GM12874 (cell line): Measurements from ENCODE around the gene OR56A1.

Experiments used
- CTCF ChIP-seq: IDR thresholded peaks from 2 replicates; pipeline ENCODE4 v1.5.1; 2011; ENCODE audit warnings: low read depth, mild to moderate bottlenecking, control low read depth, low read length, moderate library complexity; ENCODE audit not compliant: insufficient read depth

OR56A1 gene

DNA sequence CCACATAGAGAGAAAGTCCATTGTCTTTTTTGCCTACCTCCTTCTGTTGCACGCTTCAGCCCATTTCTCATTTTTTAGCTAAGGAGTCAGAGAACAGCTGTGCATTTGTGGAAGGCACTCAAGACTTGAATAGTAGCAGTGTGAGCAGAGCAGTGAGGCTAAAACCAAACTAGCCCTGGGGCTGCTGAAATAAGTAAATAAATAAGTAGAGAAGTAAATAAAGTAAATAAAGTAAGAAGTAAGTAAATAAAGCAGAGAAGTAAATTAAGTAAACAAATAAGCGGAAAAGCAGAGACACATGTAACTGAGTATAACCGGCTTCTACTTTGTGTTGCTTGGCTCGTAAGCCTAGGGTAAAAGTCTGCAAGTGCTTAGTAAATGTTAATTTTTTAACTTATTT, 41.4 kb downstream of the OR56A1 start:
- no peak for TF ChIP-seq CTCF

DNA sequence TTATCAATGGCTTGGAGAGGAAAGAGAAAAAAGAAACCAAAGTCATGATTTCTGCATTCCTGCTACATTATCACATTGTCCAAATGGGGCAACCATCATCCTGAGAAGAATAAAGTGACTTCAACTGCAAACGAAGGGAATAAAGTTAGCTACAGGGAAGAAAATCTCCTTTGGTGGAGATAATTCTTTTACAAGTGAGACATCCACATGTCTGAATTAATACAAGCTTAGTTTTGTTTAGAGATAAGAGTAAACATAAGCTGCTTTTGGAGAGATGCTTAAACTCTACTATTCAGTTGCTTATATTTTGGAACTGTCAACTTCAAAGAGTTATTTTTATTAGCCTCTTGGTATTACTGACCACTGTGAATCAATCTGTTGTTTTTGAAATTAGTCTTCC, 43.7 kb downstream of the OR56A1 start, which contains the start of gene OR52L1:
OR52L1 (minus strand) TSS at position 101 of the 400 bp plus-strand sequence; CDS start at position 46, 55 bp downstream.
- no peak for TF ChIP-seq CTCF

DNA sequence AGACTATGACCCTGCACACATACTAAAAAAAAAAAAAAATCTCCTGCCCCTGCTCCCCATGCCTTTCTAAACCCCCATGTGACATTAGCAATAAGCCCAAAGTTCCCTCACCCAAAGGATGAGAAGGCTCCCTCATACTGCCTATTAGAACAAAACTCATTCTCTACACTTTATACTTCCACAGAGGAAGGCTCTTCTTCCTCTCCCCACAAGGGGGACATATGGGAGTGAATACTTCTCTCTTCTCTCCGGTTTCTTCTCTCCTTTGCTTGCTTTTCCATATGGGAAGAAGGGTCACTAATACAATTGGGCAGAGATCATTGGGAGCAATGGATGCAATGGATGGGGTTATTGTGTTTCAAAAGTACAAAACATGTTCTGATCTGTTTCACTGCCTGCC, 47.1 kb downstream of the OR56A1 start:
- TF ChIP-seq CTCF: no peak

- no peak for TF ChIP-seq CTCF
Observed at GRCh38 chr11:5973530-5973929, 57.0 kb downstream of the OR56A1 start.
